Peyer's patch (tissue), 4 donors: ENCODE results near the gene SLC51B.

Experiments used
- POLR2A ChIP-seq, 2 donors: fragments of 450-650 bp; IDR thresholded peaks; one replicate each; pipeline ENCODE4 v1.5.1; 2017; ENCODE audit warnings: antibody characterized with exemption in 2 of 2, mild to moderate bottlenecking in 2 of 2, moderate library complexity in 2 of 2
- TF ChIP-seq, protein P1 (sequence below), 6 experiments: fragments of 450-650 bp in 4 of 6; fragments of 200-600 bp in 2 of 6; sonication (generic) in 1 of 6; IDR thresholded peaks; one replicate each; pipeline ENCODE4 v1.5.1; 2017 to 2019; ENCODE audit warnings: antibody characterized with exemption in 6 of 6, mild to moderate bottlenecking in 3 of 6, moderate library complexity in 1 of 6

DNA sequence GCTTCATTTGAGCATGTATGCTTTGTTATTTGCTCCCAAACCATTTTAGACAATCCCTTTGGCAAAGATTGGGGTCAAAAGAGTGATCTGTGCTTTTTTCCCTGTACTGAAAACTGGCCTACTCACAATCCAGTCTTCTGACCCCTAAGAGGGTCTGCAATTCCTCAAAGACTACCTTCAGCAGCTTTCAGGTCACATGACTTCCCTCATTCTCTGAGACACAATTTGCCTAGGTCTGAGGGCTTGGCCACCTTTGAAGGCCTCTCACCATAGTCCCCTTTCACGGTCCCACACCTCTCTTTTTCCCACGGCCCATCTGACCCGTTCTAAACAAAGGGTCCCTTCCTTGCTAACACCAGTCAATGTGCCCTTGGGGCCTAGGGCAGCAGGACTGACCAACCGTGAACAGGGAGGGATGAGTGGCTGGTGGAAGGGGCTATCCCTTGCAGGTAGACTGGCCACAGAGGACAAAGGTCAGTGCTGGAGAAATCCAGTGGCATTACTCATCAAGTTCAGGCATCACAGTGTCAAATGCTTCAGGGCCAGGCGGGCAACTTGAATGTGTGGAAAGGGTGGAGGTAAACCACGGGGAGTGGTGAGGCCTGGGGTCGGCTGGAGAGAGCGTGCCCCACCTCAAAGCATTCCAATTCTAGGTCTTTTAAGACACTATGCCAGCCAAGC is 11.8 kb downstream of the SLC51B start:
- no peak for TF ChIP-seq POLR2A (IDR thresholded peaks at IDR 0.05)
- TF ChIP-seq, protein P1, sequence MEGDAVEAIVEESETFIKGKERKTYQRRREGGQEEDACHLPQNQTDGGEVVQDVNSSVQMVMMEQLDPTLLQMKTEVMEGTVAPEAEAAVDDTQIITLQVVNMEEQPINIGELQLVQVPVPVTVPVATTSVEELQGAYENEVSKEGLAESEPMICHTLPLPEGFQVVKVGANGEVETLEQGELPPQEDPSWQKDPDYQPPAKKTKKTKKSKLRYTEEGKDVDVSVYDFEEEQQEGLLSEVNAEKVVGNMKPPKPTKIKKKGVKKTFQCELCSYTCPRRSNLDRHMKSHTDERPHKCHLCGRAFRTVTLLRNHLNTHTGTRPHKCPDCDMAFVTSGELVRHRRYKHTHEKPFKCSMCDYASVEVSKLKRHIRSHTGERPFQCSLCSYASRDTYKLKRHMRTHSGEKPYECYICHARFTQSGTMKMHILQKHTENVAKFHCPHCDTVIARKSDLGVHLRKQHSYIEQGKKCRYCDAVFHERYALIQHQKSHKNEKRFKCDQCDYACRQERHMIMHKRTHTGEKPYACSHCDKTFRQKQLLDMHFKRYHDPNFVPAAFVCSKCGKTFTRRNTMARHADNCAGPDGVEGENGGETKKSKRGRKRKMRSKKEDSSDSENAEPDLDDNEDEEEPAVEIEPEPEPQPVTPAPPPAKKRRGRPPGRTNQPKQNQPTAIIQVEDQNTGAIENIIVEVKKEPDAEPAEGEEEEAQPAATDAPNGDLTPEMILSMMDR (IDR thresholded peaks at IDR 0.05), result no peak
